HepG2 (cell line): Measurements from ENCODE around the gene LLGL2. TPM values are rescaled to one million over a fixed set of nuclear protein-coding genes. Genes with fewer than 3 reads are reported as not detected.
A peak's percentile ranks its signal among the peaks of the same experiment; 100 is the strongest.

ENCODE experiments used
- FOXA1 ChIP-seq, 2 experiments: fragments of 450-650 bp in 1 of 2; sonication (generic) in 1 of 2; formaldehyde crosslinking in 1 of 2; IDR thresholded peaks; 2 replicates each; pipeline versions ENCODE4 v1.4.0 to v1.6.1; 2016 to 2020; ENCODE audit warnings: missing genetic modification reagents in 1 of 2
- HNRNPH1 ChIP-seq: fragments of 200-400 bp; formaldehyde crosslinking; optimal IDR thresholded peaks from 2 replicates; pipeline ENCODE3; 2017; ENCODE audit warnings: mild to moderate bottlenecking, low read depth, low read length
- RXRA ChIP-seq: sonication (generic); formaldehyde crosslinking; IDR thresholded peaks from 2 replicates; pipeline ENCODE4 v1.5.1; 2020; ENCODE audit warnings: missing genetic modification reagents
- SOX5 ChIP-seq: IDR thresholded peaks from 2 replicates; pipeline ENCODE4 v1.6.1; 2016; ENCODE audit warnings: borderline replicate concordance
- U2AF1 ChIP-seq: fragments of 200-400 bp; formaldehyde crosslinking; optimal IDR thresholded peaks from 2 replicates; pipeline ENCODE3; 2017; ENCODE audit warnings: mild to moderate bottlenecking, low read depth, low read length
- ZNF331 ChIP-seq: sonication (generic); formaldehyde crosslinking; IDR thresholded peaks from 2 replicates; pipeline ENCODE4 v1.4.0; 2020; ENCODE audit warnings: missing genetic modification reagents
- polyA plus RNA-seq, 8 experiments: library from polyadenylated mRNA; depleted of rRNA in 3 of 8; stranded (reverse) in 7 of 8; unstranded in 1 of 8; fragments of >200 nt; fragmentation: Illumina TruSeq in 4 of 8; extraction: Trizol in 4 of 8; gene quantifications; 2 replicates each; pipeline versions ENCODE4 v1.2.1 to v1.2.3, GENCODE V29; 2011 to 2016; ENCODE audit warnings: low read depth in 4 of 8, missing spikeins in 1 of 8, mixed read lengths in 1 of 8; ENCODE audit not compliant: insufficient read depth in 1 of 8
- total RNA-seq, 5 experiments: library from RNA; depleted of rRNA; stranded (reverse); fragments of >200 nt; fragmentation: Illumina TruSeq; extraction: Trizol; gene quantifications; 2 replicates each; pipeline ENCODE4 v1.2.3, GENCODE V29; 2016; ENCODE audit warnings: low read depth in 1 of 5
- TF ChIP-seq, protein P1 (sequence below): sonication (generic); formaldehyde crosslinking; IDR thresholded peaks from 2 replicates; pipeline ENCODE4 v1.8.1; 2023; ENCODE audit warnings: mild to moderate bottlenecking, inconsistent platforms, moderate library complexity, missing genetic modification reagents, borderline replicate concordance
- TF ChIP-seq, protein P2 (sequence below): sonication (generic); formaldehyde crosslinking; IDR thresholded peaks from 2 replicates; pipeline ENCODE4 v1.4.0; 2020; ENCODE audit warnings: missing genetic modification reagents, borderline replicate concordance
- TF ChIP-seq, protein P3 (sequence below): sonication (generic); formaldehyde crosslinking; IDR thresholded peaks from 2 replicates; pipeline ENCODE4 v1.8.0; 2022; ENCODE audit warnings: mild to moderate bottlenecking, missing genetic modification reagents, borderline replicate concordance
- TF ChIP-seq, protein P4 (sequence below): sonication (generic); formaldehyde crosslinking; conservative IDR thresholded peaks from 2 replicates; pipeline ENCODE4 v1.8.0; 2022; ENCODE audit warnings: low read depth, missing genetic modification reagents
- TF ChIP-seq, protein P5 (sequence below): sonication (generic); formaldehyde crosslinking; IDR thresholded peaks from 2 replicates; pipeline ENCODE4 v1.8.0; 2023; ENCODE audit warnings: mild to moderate bottlenecking, missing genetic modification reagents
- TF ChIP-seq, protein P6 (sequence below): sonication (generic); formaldehyde crosslinking; IDR thresholded peaks from 2 replicates; pipeline ENCODE4 v1.4.0; 2020; ENCODE audit warnings: missing genetic modification reagents, borderline replicate concordance
- TF ChIP-seq, protein P7 (sequence below), 2 experiments: sonication (generic) in 1 of 2; formaldehyde crosslinking in 1 of 2; IDR thresholded peaks; 2 replicates each; pipeline versions ENCODE4 v1.5.1 to v1.6.1; 2011 to 2020; ENCODE audit warnings: borderline replicate concordance in 1 of 2, low read depth in 1 of 2, low read length in 1 of 2, mild to moderate bottlenecking in 1 of 2, missing genetic modification reagents in 1 of 2, moderate library complexity in 1 of 2

The LLGL2 gene
- total and polyA plus RNA-seq, 2 of the 13 experiments (the other 11 are each of a cell fraction or from before 2014, with no cell fraction given): 83.0 to 86.7 TPM

DNA sequence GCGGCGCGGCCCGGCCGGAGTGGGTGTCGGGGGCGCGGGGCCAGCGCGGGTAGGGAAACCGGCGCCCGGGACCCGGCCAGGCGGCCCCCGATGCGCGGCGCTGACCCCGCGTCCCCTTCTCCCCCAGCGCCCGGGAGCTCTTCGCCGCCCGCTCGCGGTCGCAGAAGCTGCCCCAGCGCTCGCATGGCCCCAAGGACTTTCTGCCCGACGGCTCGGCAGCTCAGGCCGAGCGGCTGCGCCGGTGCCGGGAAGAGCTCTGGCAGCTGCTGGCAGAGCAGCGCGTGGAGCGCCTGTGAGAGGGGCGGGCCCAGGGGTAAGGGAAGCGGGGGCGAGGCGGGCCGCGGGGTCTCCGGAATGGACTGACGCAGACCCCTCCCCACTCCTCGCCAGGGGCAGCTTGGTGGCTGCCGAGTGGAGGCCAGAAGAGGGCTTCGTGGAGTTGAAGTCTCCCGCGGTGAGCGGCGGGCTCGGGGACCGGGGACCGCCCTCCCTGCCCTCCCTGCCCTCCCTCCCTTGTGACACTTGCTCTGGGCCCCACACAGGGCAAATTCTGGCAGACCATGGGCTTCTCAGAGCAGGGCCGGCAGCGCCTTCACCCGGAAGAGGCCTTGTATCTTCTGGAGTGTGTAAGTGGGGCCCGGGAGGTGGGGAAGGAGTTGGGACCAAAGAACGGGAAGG lies 8.7 kb upstream of the LLGL2 start (continued):
- TF ChIP-seq, protein P1, sequence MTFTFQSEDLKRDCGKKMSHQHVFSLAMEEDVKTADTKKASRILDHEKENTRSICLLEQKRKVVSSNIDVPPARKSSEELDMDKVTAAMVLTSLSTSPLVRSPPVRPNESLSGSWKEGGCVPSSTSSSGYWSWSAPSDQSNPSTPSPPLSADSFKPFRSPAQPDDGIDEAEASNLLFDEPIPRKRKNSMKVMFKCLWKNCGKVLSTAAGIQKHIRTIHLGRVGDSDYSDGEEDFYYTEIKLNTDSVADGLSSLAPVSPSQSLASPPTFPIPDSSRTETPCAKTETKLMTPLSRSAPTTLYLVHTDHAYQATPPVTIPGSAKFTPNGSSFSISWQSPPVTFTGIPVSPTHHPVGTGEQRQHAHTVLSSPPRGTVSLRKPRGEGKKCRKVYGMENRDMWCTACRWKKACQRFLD: no peak
- TF ChIP-seq ZNF331 (CRISPR knock-in tag) (no peak), SOX5 (no peak), U2AF1 (peak; percentile 53), RXRA (CRISPR knock-in tag) (no peak), HNRNPH1 (no peak), FOXA1 (IDR thresholded peaks at IDR 0.05) (no peak), FOXA1 (CRISPR knock-in tag; IDR thresholded peaks at IDR 0.05) (no peak)
- TF ChIP-seq, protein P2, sequence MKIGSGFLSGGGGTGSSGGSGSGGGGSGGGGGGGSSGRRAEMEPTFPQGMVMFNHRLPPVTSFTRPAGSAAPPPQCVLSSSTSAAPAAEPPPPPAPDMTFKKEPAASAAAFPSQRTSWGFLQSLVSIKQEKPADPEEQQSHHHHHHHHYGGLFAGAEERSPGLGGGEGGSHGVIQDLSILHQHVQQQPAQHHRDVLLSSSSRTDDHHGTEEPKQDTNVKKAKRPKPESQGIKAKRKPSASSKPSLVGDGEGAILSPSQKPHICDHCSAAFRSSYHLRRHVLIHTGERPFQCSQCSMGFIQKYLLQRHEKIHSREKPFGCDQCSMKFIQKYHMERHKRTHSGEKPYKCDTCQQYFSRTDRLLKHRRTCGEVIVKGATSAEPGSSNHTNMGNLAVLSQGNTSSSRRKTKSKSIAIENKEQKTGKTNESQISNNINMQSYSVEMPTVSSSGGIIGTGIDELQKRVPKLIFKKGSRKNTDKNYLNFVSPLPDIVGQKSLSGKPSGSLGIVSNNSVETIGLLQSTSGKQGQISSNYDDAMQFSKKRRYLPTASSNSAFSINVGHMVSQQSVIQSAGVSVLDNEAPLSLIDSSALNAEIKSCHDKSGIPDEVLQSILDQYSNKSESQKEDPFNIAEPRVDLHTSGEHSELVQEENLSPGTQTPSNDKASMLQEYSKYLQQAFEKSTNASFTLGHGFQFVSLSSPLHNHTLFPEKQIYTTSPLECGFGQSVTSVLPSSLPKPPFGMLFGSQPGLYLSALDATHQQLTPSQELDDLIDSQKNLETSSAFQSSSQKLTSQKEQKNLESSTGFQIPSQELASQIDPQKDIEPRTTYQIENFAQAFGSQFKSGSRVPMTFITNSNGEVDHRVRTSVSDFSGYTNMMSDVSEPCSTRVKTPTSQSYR (CRISPR knock-in tag): no peak
- TF ChIP-seq, protein P3, sequence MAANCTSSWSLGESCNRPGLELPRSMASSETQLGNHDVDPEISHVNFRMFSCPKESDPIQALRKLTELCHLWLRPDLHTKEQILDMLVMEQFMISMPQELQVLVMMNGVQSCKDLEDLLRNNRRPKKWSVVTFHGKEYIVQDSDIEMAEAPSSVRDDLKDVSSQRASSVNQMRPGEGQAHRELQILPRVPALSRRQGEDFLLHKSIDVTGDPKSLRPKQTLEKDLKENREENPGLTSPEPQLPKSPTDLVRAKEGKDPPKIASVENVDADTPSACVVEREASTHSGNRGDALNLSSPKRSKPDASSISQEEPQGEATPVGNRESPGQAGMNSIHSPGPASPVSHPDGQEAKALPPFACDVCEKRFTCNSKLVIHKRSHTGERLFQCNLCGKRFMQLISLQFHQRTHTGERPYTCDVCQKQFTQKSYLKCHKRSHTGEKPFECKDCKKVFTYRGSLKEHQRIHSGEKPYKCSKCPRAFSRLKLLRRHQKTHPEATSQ (CRISPR knock-in tag): no peak
- TF ChIP-seq, protein P4, sequence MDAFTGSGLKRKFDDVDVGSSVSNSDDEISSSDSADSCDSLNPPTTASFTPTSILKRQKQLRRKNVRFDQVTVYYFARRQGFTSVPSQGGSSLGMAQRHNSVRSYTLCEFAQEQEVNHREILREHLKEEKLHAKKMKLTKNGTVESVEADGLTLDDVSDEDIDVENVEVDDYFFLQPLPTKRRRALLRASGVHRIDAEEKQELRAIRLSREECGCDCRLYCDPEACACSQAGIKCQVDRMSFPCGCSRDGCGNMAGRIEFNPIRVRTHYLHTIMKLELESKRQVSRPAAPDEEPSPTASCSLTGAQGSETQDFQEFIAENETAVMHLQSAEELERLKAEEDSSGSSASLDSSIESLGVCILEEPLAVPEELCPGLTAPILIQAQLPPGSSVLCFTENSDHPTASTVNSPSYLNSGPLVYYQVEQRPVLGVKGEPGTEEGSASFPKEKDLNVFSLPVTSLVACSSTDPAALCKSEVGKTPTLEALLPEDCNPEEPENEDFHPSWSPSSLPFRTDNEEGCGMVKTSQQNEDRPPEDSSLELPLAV (CRISPR knock-in tag): peak; percentile 39; the same call in 1 of the 2 replicates
- TF ChIP-seq, protein P5, sequence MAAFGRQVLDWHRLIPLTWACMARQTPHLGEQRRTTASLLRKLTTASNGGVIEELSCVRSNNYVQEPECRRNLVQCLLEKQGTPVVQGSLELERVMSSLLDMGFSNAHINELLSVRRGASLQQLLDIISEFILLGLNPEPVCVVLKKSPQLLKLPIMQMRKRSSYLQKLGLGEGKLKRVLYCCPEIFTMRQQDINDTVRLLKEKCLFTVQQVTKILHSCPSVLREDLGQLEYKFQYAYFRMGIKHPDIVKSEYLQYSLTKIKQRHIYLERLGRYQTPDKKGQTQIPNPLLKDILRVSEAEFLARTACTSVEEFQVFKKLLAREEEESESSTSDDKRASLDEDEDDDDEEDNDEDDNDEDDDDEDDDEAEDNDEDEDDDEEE (CRISPR knock-in tag): no peak
- TF ChIP-seq, protein P6, sequence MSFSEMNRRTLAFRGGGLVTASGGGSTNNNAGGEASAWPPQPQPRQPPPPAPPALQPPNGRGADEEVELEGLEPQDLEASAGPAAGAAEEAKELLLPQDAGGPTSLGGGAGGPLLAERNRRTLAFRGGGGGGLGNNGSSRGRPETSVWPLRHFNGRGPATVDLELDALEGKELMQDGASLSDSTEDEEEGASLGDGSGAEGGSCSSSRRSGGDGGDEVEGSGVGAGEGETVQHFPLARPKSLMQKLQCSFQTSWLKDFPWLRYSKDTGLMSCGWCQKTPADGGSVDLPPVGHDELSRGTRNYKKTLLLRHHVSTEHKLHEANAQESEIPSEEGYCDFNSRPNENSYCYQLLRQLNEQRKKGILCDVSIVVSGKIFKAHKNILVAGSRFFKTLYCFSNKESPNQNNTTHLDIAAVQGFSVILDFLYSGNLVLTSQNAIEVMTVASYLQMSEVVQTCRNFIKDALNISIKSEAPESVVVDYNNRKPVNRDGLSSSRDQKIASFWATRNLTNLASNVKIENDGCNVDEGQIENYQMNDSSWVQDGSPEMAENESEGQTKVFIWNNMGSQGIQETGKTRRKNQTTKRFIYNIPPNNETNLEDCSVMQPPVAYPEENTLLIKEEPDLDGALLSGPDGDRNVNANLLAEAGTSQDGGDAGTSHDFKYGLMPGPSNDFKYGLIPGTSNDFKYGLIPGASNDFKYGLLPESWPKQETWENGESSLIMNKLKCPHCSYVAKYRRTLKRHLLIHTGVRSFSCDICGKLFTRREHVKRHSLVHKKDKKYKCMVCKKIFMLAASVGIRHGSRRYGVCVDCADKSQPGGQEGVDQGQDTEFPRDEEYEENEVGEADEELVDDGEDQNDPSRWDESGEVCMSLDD (CRISPR knock-in tag): no peak
- TF ChIP-seq, protein P7, sequence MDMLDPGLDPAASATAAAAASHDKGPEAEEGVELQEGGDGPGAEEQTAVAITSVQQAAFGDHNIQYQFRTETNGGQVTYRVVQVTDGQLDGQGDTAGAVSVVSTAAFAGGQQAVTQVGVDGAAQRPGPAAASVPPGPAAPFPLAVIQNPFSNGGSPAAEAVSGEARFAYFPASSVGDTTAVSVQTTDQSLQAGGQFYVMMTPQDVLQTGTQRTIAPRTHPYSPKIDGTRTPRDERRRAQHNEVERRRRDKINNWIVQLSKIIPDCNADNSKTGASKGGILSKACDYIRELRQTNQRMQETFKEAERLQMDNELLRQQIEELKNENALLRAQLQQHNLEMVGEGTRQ (IDR thresholded peaks at IDR 0.05; ENCODE audit: low read depth, low read length): no peak
- TF ChIP-seq, protein P7 (CRISPR knock-in tag; IDR thresholded peaks at IDR 0.05; ENCODE audit: borderline replicate concordance): no peak
